Activated CD8-positive, alpha-beta T cell treated with anti-CD3 and anti-CD28 coated beads, Interleukin-2, amount 10 ng/mL, durations not matched to agents 7 days and 5 days (primary cell): ENCODE results near the gene UTRN. TPM values are rescaled to one million over a fixed set of nuclear protein-coding genes. Genes with fewer than 3 reads are reported as not detected.

Experiments used
- ATAC-seq: fragments of 150-1000 bp; cut with Tn5 transposase; one replicate; pipeline ENCODE4 v1.10.0; 2021; ENCODE audit warnings: moderate library complexity
- CTCF ChIA-PET: fragments of 350-600 bp; sonication (Branson Sonifier 250); formaldehyde crosslinking; loops from one replicate; lab custom pipeline; 2021; ENCODE audit warnings: antibody characterized with exemption; lab: Charles Lee
- POLR2A ChIA-PET: fragments of 350-600 bp; sonication (Branson Sonifier 250); formaldehyde crosslinking; loops from one replicate; lab custom pipeline; 2021; ENCODE audit warnings: antibody characterized with exemption; lab: Charles Lee
- DNase-seq: peaks from one replicate; pipeline ENCODE4 v3.0.0-alpha.2; 2020
- H3K27ac Mint-ChIP-seq: one replicate; pipeline ENCODE4 v1.8.0; 2021; ENCODE audit warnings: mild to moderate bottlenecking, mixed read lengths
- H3K27me3 Mint-ChIP-seq: one replicate; pipeline ENCODE4 v1.8.0; 2021; ENCODE audit warnings: low read depth, mixed read lengths
- H3K36me3 Mint-ChIP-seq: one replicate; pipeline ENCODE4 v1.8.0; 2021; ENCODE audit warnings: low read depth, mixed read lengths
- H3K4me1 Mint-ChIP-seq: one replicate; pipeline ENCODE4 v1.8.0; 2021; ENCODE audit warnings: low read depth, mixed read lengths
- H3K4me3 Mint-ChIP-seq: one replicate; pipeline ENCODE4 v1.8.0; 2021; ENCODE audit warnings: mild to moderate bottlenecking, mixed read lengths
- H3K9me3 Mint-ChIP-seq: one replicate; pipeline ENCODE4 v1.8.0; 2022; ENCODE audit warnings: mixed read lengths; ENCODE audit not compliant: insufficient read depth
- total RNA-seq, 2 experiments: library from RNA; stranded (reverse); gene quantifications; one replicate each; pipeline ENCODE4 v1.2.3, GENCODE V29; 2021

Gene UTRN
- total RNA-seq, 2 experiments from 2014 or later, result 136 to 141 TPM

GRCh38 chr6:144298194-144298593 lies 13.1 kb downstream of the UTRN start:
- ChIA-PET CTCF (interaction anchor here (0.9 kb wide), 1 partner anchor 12 kb away, joined by 3 read pairs; no protein-coding TSS in a partner anchor), POLR2A (interaction anchor here (0.6 kb wide), 1 partner anchor 55 kb away, joined by 3 read pairs; no protein-coding TSS in a partner anchor)
- DNase-seq (no peak), ATAC-seq (no peak)
- H3K27ac Mint-ChIP-seq, result no peak overlapping the region
- H3K4me1 Mint-ChIP-seq, result peaks cover 19% of the 10 kb centered on the region
- peaks cover 37% of the 10 kb centered on the region for H3K36me3 Mint-ChIP-seq
- H3K9me3 Mint-ChIP-seq, result peaks cover 14% of the 10 kb centered on the region
- no peak overlapping the region for H3K4me3 Mint-ChIP-seq
- H3K27me3 Mint-ChIP-seq, result no peaks in the 10 kb centered on the region

GRCh38 chr6:144298916-144299315 lies 13.8 kb downstream of the UTRN start:
- POLR2A ChIA-PET, result interaction anchor here (0.6 kb wide), 1 partner anchor 54 kb away, joined by 3 read pairs; no protein-coding TSS in a partner anchor

DNA sequence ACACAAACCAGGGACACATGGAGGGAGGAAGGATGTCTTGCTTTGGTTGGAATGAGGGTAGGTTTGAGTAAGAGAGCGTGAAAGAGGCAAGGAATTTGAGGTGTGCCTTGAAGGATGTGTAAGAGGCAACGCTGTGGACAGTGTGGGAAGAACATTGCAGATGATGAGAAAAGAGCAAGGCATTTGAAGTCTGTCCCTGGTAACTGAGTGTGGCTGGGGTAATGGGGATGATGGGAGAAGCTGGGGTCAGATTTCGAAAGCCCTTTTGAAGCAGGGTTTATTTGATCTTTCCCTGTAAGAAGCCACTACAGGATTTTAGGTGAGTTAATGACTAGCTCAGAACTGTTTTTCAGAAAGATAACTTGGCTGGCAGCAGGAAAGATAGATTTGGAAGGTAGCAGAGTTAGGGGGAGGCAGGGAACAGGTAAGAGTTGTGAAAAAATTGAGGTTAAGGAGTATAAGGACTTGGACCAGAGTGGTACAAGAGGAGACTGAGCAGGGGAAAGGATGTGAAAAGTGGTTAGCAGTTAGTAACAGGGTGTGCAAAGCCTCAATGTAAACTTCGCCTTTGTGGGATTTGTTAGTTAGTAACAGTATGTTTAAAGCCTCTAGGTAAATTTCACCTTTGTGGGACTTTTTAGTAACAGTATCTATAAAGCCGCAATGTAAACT lies 17.7 kb downstream of the UTRN start:
- H3K4me1 Mint-ChIP-seq, result peaks cover 41% of the 10 kb centered on the region
- H3K27me3 Mint-ChIP-seq, result no peaks in the 10 kb centered on the region
- H3K36me3 Mint-ChIP-seq, result peaks cover 10% of the 10 kb centered on the region
- no peak overlapping the region for H3K4me3 Mint-ChIP-seq
- no peak for ATAC-seq
- DNase-seq, result no peak
- CTCF ChIA-PET, result interaction anchor here (1.1 to 1.4 kb wide), 2 partner anchors 31 to 69 kb away, joined by 3 to 4 read pairs; no protein-coding TSS in a partner anchor
- POLR2A ChIA-PET, result no interaction called here
- peaks cover 4% of the 10 kb centered on the region for H3K9me3 Mint-ChIP-seq
- no peak overlapping the region for H3K27ac Mint-ChIP-seq

More at GRCh38 chr6:144298916-144299315, 13.8 kb downstream of the UTRN start:
- ATAC-seq, result no peak
- CTCF ChIA-PET, result interaction anchor here (0.9 kb wide), 1 partner anchor 13 kb away, joined by 3 read pairs; no protein-coding TSS in a partner anchor
- Mint-ChIP-seq H3K4me1 (peaks cover 25% of the 10 kb centered on the region), H3K9me3 (peaks cover 14% of the 10 kb centered on the region), H3K27me3 (no peaks in the 10 kb centered on the region), H3K36me3 (peaks cover 37% of the 10 kb centered on the region), H3K4me3 (no peak overlapping the region), H3K27ac (no peak overlapping the region)
- no peak for DNase-seq

DNA sequence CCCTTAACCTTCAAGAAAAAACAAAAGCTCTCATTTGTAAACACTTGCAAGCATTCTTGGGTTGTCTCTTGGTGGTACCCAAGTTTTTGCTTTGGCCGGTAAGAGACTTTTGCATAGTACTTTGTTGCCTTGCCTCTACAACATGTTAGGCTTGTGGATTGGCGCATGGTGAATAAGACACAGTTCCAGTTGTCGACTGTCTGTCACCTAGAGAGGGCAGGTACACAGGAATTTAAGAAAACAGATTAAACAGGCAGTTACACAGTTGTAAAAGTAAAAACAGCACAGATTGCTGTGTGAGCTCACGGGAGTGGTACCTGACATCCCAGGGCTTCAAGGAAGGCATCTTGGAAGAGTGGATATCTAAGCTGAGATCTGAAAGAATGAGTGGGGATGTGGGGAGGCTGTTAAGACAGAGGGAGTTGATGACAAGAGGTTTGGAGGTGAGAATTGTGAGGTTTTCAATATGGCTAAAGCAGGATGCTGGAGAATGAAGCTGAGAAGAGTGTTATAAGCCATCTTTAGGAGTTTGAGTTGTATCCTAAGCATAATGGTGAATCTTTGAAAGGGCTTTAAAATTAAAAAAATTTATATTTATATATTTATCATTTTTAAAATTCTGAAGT lies 19.2 kb downstream of the UTRN start:
- H3K36me3 Mint-ChIP-seq, result peaks cover 17% of the 10 kb centered on the region
- H3K9me3 Mint-ChIP-seq, result no peaks in the 10 kb centered on the region
- no peak overlapping the region for H3K27ac Mint-ChIP-seq
- ChIA-PET POLR2A (interaction anchor here (1.1 to 2.1 kb wide), 4 partner anchors 19 to 47 kb away, joined by 3 to 8 read pairs (median 4); no protein-coding TSS in a partner anchor), CTCF (interaction anchor here (0.8 to 2.2 kb wide), 9 partner anchors 10 to 81 kb away, joined by 3 to 6 read pairs (median 4); partner anchors contain the start of gene UTRN)
- DNase-seq (no peak), ATAC-seq (no peak)
- no peaks in the 10 kb centered on the region for H3K27me3 Mint-ChIP-seq
- peaks cover 35% of the 10 kb centered on the region for H3K4me1 Mint-ChIP-seq
- H3K4me3 Mint-ChIP-seq, result no peak overlapping the region

GRCh38 chr6:144305567-144305966 lies 20.4 kb downstream of the UTRN start:
- ATAC-seq, result no peak
- Mint-ChIP-seq H3K36me3 (peaks cover 24% of the 10 kb centered on the region), H3K4me3 (peak overlapping the region; percentile 54), H3K27me3 (no peaks in the 10 kb centered on the region), H3K27ac (peak overlapping the region; percentile 92), H3K9me3 (no peaks in the 10 kb centered on the region), H3K4me1 (peaks cover 42% of the 10 kb centered on the region)
- DNase-seq, result no peak
- POLR2A ChIA-PET, result interaction anchor here (1.2 to 2.1 kb wide), 3 partner anchors 29 to 89 kb away, joined by 4 to 8 read pairs (median 5); no protein-coding TSS in a partner anchor
- CTCF ChIA-PET, result interaction anchor here (1.3 to 2.2 kb wide), 5 partner anchors 9 to 154 kb away, joined by 3 to 6 read pairs (median 3); no protein-coding TSS in a partner anchor

GRCh38 chr6:144305985-144306384 lies 20.9 kb downstream of the UTRN start:
- ChIA-PET CTCF (interaction anchor here (0.7 to 2.2 kb wide), 6 partner anchors 8 to 155 kb away, joined by 3 to 6 read pairs (median 4); no protein-coding TSS in a partner anchor), POLR2A (interaction anchor here (0.7 to 2.1 kb wide), 5 partner anchors 20 to 90 kb away, joined by 3 to 8 read pairs (median 4); no protein-coding TSS in a partner anchor)
- ATAC-seq (peak; percentile 88), DNase-seq (peak; percentile 64)
- no peaks in the 10 kb centered on the region for H3K9me3 Mint-ChIP-seq
- H3K4me3 Mint-ChIP-seq, result peak overlapping the region; percentile 54
- H3K27me3 Mint-ChIP-seq, result no peaks in the 10 kb centered on the region
- H3K27ac Mint-ChIP-seq, result peak overlapping the region; percentile 92
- H3K4me1 Mint-ChIP-seq, result peaks cover 46% of the 10 kb centered on the region
- H3K36me3 Mint-ChIP-seq, result peaks cover 24% of the 10 kb centered on the region

DNA sequence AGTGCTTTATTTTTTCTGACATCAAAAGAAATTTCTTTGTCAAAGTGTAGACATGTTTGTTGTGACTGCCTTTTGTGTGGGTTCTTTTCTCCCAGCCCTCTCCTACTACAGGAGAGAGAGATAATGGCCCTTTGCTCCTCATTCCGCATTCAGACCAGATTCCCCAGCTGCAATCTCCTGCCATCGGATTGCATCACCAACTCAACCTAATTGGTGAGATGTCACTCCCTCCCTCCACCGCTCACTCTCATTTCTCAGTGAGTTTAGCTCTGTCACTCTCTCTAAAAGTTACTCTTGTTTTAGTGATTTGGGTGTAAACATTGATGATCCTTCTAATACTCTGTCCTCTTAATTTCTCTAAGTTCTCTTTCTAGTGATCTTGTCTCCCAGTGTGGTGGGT lies 22.7 kb downstream of the UTRN start:
- Mint-ChIP-seq H3K36me3 (peaks cover 21% of the 10 kb centered on the region), H3K27ac (no peak overlapping the region), H3K4me3 (no peak overlapping the region), H3K27me3 (no peaks in the 10 kb centered on the region), H3K9me3 (no peaks in the 10 kb centered on the region), H3K4me1 (peaks cover 43% of the 10 kb centered on the region)
- CTCF ChIA-PET, result no interaction called here
- POLR2A ChIA-PET, result no interaction called here
- no peak for DNase-seq
- ATAC-seq, result no peak

- DNase-seq (peak; percentile 44), ATAC-seq (peak; percentile 29)
- peaks cover 36% of the 10 kb centered on the region for H3K4me1 Mint-ChIP-seq
- no peaks in the 10 kb centered on the region for H3K27me3 Mint-ChIP-seq
- H3K27ac Mint-ChIP-seq, result peak overlapping the region; percentile 3
- H3K4me3 Mint-ChIP-seq, result no peak overlapping the region
- H3K9me3 Mint-ChIP-seq, result no peaks in the 10 kb centered on the region
- ChIA-PET CTCF (interaction anchor here (0.9 to 1.6 kb wide), 5 partner anchors 10 to 36 kb away, joined by 3 to 4 read pairs (median 4); no protein-coding TSS in a partner anchor), POLR2A (interaction anchor here (0.8 kb wide), 1 partner anchor 23 kb away, joined by 3 read pairs; no protein-coding TSS in a partner anchor)
- peaks cover 23% of the 10 kb centered on the region for H3K36me3 Mint-ChIP-seq
Observed at GRCh38 chr6:144310765-144311164, 25.6 kb downstream of the UTRN start.

DNA sequence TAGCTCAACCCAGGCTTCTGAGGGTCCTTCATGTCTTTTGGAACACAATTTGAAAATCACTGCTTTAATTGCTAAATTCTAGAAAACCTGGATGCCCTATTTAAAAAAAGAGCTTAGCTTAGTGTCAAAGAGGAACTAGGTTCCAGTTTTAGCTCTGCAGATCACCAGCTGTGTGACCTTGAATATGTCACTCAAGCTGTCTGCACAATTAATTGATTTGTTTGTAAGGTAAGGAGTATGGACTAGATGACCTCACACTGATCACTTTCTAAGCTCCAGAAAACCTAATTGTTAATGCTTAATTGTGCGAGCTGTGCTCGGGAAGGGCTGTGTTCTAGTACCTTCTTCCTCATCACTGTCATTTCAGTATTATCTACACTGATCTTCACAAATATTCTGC lies 26.2 kb downstream of the UTRN start:
- Mint-ChIP-seq H3K27me3 (no peaks in the 10 kb centered on the region), H3K27ac (no peak overlapping the region), H3K4me3 (no peak overlapping the region), H3K9me3 (no peaks in the 10 kb centered on the region), H3K36me3 (peaks cover 23% of the 10 kb centered on the region), H3K4me1 (peaks cover 34% of the 10 kb centered on the region)
- DNase-seq, result no peak
- ChIA-PET CTCF (interaction anchor here (0.8 to 1.6 kb wide), 6 partner anchors 9 to 36 kb away, joined by 3 to 4 read pairs (median 4); no protein-coding TSS in a partner anchor), POLR2A (interaction anchor here (0.7 to 0.8 kb wide), 2 partner anchors 23 to 25 kb away, joined by 3 read pairs; no protein-coding TSS in a partner anchor)
- no peak for ATAC-seq

DNA sequence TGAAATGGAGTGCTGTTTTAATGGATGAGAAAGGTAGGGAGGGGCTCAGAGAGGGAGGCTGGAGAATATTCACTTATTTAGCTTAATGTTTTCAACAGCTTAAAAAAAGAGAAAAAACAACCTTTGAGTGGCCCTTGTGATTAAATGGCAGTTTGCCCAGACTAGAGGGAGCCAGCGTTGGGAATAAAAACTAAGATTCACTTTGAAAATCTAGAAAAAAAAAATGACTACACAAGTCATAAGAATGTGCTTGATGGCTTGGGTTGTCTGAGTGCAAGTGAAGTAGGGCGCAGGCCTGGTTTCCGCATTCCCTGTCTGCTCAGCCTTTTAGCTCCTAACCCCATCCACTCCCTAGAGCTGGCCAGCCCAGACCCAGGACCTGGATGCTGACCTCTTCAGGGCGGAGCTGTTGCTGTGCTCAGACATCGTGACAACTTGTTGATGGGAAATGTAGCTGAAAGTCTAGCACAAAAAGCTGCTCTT lies 28.9 kb downstream of the UTRN start:
- Mint-ChIP-seq H3K27me3 (no peaks in the 10 kb centered on the region), H3K4me3 (no peak overlapping the region), H3K36me3 (peaks cover 12% of the 10 kb centered on the region), H3K9me3 (no peaks in the 10 kb centered on the region), H3K27ac (no peak overlapping the region), H3K4me1 (peaks cover 41% of the 10 kb centered on the region)
- no peak for ATAC-seq
- ChIA-PET CTCF (interaction anchor here (1.3 to 1.4 kb wide), 3 partner anchors 9 to 31 kb away, joined by 5 to 9 read pairs (median 6); no protein-coding TSS in a partner anchor), POLR2A (no interaction called here)
- no peak for DNase-seq

DNA sequence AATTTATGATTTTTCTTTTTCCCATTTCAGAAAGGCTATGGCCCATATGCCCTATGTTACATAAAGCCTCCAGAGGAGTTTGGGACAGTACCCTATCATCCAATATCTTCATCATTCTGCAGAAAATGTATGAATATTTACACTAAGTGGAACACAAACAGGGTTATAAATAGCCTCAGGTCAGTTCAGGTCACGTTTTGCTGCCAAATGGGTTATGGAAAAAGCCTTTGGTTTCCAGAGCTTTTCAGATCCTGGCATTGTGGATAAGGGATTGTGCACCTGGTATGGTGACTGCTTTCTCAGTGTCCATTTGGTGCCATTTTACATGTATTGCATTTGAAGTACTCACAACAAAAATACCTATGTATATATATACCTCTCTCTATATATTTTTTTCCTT lies 29.4 kb downstream of the UTRN start:
- ChIA-PET CTCF (interaction anchor here (1.3 to 1.4 kb wide), 3 partner anchors 9 to 31 kb away, joined by 5 to 9 read pairs (median 6); no protein-coding TSS in a partner anchor), POLR2A (no interaction called here)
- Mint-ChIP-seq H3K36me3 (peaks cover 6% of the 10 kb centered on the region), H3K27ac (no peak overlapping the region), H3K27me3 (no peaks in the 10 kb centered on the region), H3K9me3 (no peaks in the 10 kb centered on the region), H3K4me1 (peaks cover 42% of the 10 kb centered on the region), H3K4me3 (no peak overlapping the region)
- DNase-seq (no peak), ATAC-seq (no peak)
